HG02885 (cell line): Measurements from ENCODE around the gene AMY2B.
"Not testable (repeated sequence)": the region's sequence is repeated elsewhere in the genome, so short reads cannot be mapped to it uniquely, and the experiment has no call there.

ENCODE experiments used
- ATAC-seq: cut with Tn5 transposase; IDR thresholded peaks from one replicate; pipeline ENCODE4 v1.9.1; 2021; ENCODE audit warnings: mild to moderate bottlenecking; ENCODE audit not compliant: unreplicated experiment, poor library complexity

The AMY2B gene

GRCh38 chr1:103616362-103616761 lies 45.0 kb downstream of the AMY2B start:
- ATAC-seq: no peak

- ATAC-seq: not testable (repeated sequence)
Measured at GRCh38 chr1:103616994-103617477, 45.6 kb downstream of the AMY2B start, which contains the start of gene AMY2A. AMY2A (plus strand) TSS chr1:103617427; CDS start chr1:103617441, 14 bp downstream.

GRCh38 chr1:103627436-103627835 lies 56.0 kb downstream of the AMY2B start:
- not testable (repeated sequence) for ATAC-seq
